ENCODE data around the gene WNK2. TPM values are rescaled to one million over a fixed set of nuclear protein-coding genes. Genes with fewer than 3 reads are reported as not detected.

Gene WNK2
- total and polyA plus RNA-seq, 2 of the 4 experiments (the other 2 are of a cell fraction), result not detected

GRCh38 chr9:93206576-93207155, 22.7 kb downstream of the WNK2 start:
- H2BK5ac ChIP-seq (ENCODE audit: low read depth, low read length, poor library complexity, severe bottlenecking), result no peak overlapping the region
- H3K27ac ChIP-seq (ENCODE audit: insufficient read depth, low read length), result no peak overlapping the region
- ChIA-PET POLR2A (ENCODE audit: unreplicated experiment) (no interaction called here), CTCF (no interaction called here)
- H3K4ac ChIP-seq (ENCODE audit: low read depth, low read length), result no peak overlapping the region
- no peak overlapping the region for H3K56ac ChIP-seq (ENCODE audit: extremely low read depth, insufficient read depth, low read length)
- H3K36me3 ChIP-seq (ENCODE audit: control insufficient read depth, insufficient read depth, low read length), result no peaks in the 10 kb centered on the region
- H4K5ac ChIP-seq (ENCODE audit: low read depth, low read length), result no peak overlapping the region
- H2BK15ac ChIP-seq (ENCODE audit: low read depth, low read length), result no peak overlapping the region
- H3K4me1 ChIP-seq (ENCODE audit: control insufficient read depth, insufficient read depth, low read length), result no peaks in the 10 kb centered on the region
- H4K8ac ChIP-seq (ENCODE audit: low read depth in 2 of 2, low read length in 2 of 2), result no peak overlapping the region
- intact Hi-C loops (cut with micrococcal nuclease) (no loop called here), in situ Hi-C loops (cut with MboI; ENCODE audit: low sequenced_read_pairs) (no loop called here), dilution Hi-C loops (cut with HindIII; ENCODE audit: low sequenced_read_pairs, unreplicated experiment) (no loop called here)
- H2AK9ac ChIP-seq (replicated peaks; ENCODE audit: low read depth, low read length, poor library complexity), result no peak overlapping the region
- TF ChIP-seq MAFK (IDR thresholded peaks at IDR 0.05; ENCODE audit: low read depth, low read length), result no peak
- no peak for TF ChIP-seq RCOR1 (IDR thresholded peaks at IDR 0.05; ENCODE audit: insufficient replicate concordance, low read length)
- TF ChIP-seq BHLHE40 (IDR thresholded peaks at IDR 0.05; ENCODE audit: low read depth, low read length), result no peak
- TF ChIP-seq FOS (IDR thresholded peaks at IDR 0.05; ENCODE audit: low read depth, low read length), result no peak
- no peak for TF ChIP-seq POLR2A (IDR thresholded peaks at IDR 0.05; ENCODE audit: low read depth, low read length)
- TF ChIP-seq RFX5 (IDR thresholded peaks at IDR 0.05; ENCODE audit: low read depth, low read length), result no peak
- no peak for TF ChIP-seq CEBPB (IDR thresholded peaks at IDR 0.05; ENCODE audit: low read depth, low read length)
- TF ChIP-seq MXI1 (IDR thresholded peaks at IDR 0.05; ENCODE audit: borderline replicate concordance, low read depth, low read length), result no peak
- TF ChIP-seq SMC3 (IDR thresholded peaks at IDR 0.05; ENCODE audit: low read depth, low read length), result no peak
- no peak for TF ChIP-seq NFE2L2 (IDR thresholded peaks at IDR 0.05; ENCODE audit: low read depth, low read length)
- no peak for TF ChIP-seq CTCF (conservative IDR thresholded peaks at IDR 0.05; ENCODE audit: low read depth, low read length)
- TF ChIP-seq CHD1 (IDR thresholded peaks at IDR 0.05; ENCODE audit: low read depth, low read length), result no peak
- no peak for TF ChIP-seq RAD21 (IDR thresholded peaks at IDR 0.05; ENCODE audit: low read length)
- ATAC-seq (ENCODE audit: low read depth) (no peak), DNase-seq (no peak)
- no peaks in the 10 kb centered on the region for H3K9me1 ChIP-seq (ENCODE audit: insufficient read depth, low read length)
- no peak overlapping the region for H2BK120ac ChIP-seq (ENCODE audit: low read depth, low read length)
- WGBS, 2 experiments (ENCODE audit: extremely low coverage in 2 of 2, insufficient read length in 1 of 2), result 42% methylated on average over 4 of the region's 7 CpGs; no CpG with 5 or more reads in 1 of the 2 experiments
- H3K4me2 ChIP-seq (ENCODE audit: low read depth, low read length), result no peak overlapping the region
- H3K14ac ChIP-seq (replicated peaks; ENCODE audit: low read depth, low read length), result no peak overlapping the region
- H3K23ac ChIP-seq (ENCODE audit: low read depth, low read length), result no peak overlapping the region
- H3K18ac ChIP-seq (ENCODE audit: low read depth, low read length), result no peak overlapping the region
- H3K79me1 ChIP-seq (ENCODE audit: low read depth in 1 of 2, low read length in 2 of 2), result no peaks in the 10 kb centered on the region
- H3K27me3 ChIP-seq (ENCODE audit: control insufficient read depth, insufficient read depth, low read length), result peaks cover 15% of the 10 kb centered on the region; the same call in 1 of the 2 replicates
- H4K91ac ChIP-seq (ENCODE audit: insufficient read depth, low read depth, low read length), result no peak overlapping the region
- no peaks in the 10 kb centered on the region for H4K20me1 ChIP-seq (ENCODE audit: insufficient read depth, low read length)
- H2AFZ ChIP-seq (replicated peaks; ENCODE audit: low read length, poor library complexity), result no peak overlapping the region
- H3K4me3 ChIP-seq (ENCODE audit: insufficient read depth, low read depth, low read length), result no peak overlapping the region
- BruUV-seq (replicated peaks), result no TSS peak
- H3K9ac ChIP-seq (ENCODE audit: low read depth, low read length), result no peak overlapping the region
- no peak overlapping the region for H2BK20ac ChIP-seq (ENCODE audit: low read depth, low read length)
- no peak overlapping the region for H2AK5ac ChIP-seq (ENCODE audit: low read depth, low read length)
- peaks cover 3% of the 10 kb centered on the region; the same call in 1 of the 2 replicates for H3K9me3 ChIP-seq (ENCODE audit: control insufficient read depth, insufficient read depth, low read length)

Data from IMR-90 (cell line).